ENCODE data around the gene MBP.
A peak's percentile ranks its signal among the peaks of the same experiment; 100 is the strongest.

MBP gene

GRCh38 chr18:77112747-77113092, 19.9 kb downstream of the MBP start:
- DNase-seq: no peak

DNA sequence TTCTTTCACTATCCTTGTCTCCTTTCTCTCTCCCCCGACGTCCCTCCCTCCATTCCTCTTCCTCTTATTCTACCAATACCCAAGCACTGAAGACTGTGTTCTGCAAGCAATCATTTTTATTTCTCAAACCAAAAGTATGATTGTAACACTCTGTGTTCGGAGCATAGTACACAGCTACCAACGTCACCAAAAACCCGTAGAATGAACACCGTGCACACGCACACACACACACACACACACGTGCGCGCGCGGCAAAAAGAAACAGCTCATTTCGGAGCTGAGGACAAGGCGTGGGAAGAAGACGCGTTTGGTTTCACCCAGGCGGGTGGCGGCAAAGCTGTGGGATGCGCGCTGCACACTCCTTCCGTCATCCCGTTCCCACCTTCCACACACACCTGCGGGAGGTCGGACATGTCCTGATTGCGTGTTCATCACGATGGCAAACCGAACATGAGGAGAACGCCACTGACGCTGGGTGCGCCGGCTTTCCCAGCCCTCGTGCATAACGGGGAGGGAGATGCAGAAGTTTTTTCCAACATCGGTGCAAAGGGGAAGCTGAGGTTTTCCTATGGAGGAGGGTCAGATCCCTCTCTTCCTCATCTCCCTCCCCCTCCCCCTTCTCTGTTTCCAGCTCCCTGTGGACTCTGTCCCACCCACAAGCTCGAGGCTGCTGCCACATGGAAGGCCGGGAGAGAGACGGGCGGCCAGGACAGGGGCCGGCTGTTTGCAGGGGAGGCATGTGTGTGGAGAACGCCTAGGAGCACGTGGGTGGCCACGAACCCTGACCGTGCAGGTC, 20.4 kb downstream of the MBP start:
- no peak for DNase-seq

DNA sequence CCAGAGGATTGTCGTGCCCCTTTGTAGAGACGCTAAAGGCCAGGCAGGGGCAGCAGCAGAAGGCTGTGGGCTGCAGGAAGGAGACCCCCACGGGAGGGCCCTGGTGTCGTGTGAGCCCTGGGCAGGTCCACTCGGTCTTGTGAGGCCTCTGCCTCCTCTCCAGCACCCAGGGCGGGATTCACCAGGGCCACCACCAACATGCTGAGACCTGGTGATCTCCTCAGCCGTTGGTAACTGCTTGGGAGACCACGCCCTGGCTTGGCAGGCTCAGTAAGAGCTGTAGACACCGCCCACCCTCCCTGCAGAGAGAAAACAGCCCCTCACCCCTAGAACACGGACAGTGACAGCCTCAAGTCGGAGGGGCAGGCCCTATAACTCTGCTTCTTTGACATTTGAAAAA, 21.1 kb downstream of the MBP start:
- DNase-seq: no peak

- no peak for DNase-seq
Observed at GRCh38 chr18:77110936-77111335, 21.6 kb downstream of the MBP start.

DNA sequence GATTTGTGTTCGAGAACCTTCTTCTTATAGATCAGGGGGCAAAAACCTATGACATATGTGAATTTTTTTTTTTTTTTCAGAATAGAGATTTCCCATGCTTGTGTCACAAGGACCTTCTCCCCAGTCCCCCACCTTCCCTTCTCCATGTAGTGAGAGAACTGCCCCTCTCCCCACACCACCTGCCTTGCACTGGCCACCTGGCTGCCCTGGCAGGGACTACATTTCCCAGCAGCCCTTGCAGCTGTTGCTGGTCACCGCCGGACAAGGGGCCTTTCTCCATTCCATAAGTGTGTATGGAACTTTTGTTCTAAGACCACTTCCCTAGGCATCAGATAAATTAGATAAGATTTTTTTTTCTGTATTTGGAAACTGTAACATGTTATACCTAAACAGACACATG, 22.2 kb downstream of the MBP start:
- DNase-seq: no peak

DNA sequence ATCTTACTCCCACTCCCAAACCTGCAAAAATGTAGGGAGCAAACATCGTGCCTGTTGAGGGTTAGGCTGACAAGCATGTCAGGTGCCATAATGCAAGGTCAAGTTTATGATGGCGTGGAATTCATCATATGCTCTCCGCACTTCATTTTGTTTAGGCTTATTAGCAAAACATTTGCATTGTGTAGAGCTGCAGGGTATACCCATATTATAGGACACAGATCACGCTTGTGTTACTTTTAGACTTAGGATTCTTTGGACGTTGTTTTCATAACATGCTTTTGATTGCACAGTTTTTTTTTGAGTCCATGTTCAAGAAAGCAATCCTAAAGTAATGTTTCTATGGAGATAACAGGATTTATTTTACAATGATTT, 22.9 kb downstream of the MBP start:
- no peak for DNase-seq

GRCh38 chr18:77108821-77109647, 23.5 kb downstream of the MBP start:
- no peak for DNase-seq

DNA sequence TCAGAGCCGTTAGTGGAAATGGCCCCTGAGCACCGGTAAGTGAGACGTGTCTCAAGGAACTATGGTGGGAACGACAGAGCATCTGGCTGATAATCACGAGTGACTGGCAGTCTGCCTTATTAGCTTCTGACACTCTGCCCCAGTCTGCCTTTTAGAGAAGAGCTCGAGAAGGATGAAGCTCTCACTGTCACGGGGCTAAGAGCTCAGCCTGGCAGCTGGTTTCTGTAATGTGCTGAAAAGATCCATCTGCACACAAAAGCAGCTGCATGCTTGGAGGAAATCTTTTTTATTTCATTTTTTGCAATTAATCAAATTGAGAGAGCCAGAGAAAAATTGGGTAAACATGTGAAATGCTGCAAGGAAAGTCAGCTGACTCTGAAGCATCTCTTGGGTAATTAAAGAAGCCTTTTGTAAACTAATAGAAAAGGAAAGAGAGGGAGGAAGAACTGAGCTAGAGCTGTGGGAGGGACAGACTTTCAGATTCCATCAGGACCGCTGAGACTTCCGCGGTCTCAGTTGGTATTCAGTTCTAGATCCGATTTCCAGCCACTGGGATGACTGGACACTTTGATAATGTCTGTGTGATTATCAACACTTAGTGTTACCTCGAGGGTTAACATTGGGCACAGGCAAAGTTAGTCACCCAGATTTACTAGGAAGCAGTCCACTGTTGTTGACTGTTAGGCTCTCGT, 24.4 kb downstream of the MBP start:
- DNase-seq: no peak

- no peak for DNase-seq
Observed at GRCh38 chr18:77107292-77107691, 25.3 kb downstream of the MBP start.

GRCh38 chr18:77106331-77106730, 26.3 kb downstream of the MBP start:
- no peak for DNase-seq

DNA sequence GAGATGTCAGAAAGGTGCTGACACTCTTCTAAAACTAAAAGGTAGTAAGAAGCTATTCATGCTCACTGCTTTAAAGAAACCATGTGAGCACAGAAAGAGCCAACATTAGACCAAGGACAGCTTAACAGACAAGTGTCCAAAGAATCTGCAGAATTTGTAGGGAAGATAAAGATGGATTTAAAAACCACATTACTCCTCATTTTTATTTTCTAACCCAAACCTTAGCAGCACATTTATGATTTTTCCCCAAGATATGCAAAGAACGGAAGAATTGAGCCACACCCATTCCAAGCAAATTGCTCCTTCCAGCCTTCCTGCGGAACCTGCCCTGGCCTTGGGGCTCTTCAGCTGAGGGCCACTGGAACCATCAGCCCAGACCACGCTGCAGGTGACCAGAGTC, 26.9 kb downstream of the MBP start:
- DNase-seq: no peak

DNA sequence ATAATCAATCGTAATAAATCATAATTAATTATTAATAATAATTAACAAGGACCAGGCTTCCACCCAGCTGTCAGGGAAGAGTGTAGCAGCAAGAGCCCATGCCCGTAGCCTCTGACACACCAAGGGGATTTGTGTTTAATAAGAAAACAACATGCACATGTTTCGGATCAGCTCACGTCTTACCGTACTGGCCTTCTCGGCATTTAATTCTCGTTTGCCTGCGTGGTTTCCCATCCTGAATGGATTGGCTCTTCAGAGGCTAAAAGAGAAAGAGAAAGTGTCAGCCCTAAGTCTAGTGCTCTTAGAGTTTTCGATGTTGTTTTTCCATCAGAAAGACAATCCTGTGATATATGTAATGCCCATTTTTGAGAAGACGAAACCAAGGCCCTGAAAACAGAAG, 27.6 kb downstream of the MBP start:
- no peak for DNase-seq

DNA sequence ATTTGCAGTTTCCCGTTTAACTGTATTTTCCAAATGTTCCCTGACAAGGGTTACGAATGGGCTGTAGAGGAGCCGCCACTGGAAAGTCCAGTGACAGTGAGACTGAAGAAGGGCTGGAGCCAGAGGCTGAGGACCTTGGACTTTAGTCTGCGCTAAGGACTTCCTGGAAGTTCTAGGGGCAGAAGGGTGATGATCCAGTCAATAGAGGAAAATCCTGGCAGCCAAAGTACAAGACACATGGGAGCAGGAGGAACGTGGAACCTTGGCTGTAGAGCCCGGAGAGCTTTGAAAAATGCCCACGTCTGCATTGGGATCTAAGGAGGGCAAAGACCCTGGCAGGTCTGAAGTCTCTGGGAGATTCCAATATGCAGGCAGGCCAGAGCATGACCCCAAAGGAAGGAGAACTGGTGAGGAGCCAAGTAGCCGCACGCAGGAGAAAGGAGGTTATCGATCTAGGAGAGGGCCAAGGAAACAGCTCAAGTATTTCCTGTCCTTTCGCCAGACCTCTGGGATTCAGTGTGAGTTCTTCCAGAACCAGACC, 28.5 kb downstream of the MBP start:
- DNase-seq: no peak

DNA sequence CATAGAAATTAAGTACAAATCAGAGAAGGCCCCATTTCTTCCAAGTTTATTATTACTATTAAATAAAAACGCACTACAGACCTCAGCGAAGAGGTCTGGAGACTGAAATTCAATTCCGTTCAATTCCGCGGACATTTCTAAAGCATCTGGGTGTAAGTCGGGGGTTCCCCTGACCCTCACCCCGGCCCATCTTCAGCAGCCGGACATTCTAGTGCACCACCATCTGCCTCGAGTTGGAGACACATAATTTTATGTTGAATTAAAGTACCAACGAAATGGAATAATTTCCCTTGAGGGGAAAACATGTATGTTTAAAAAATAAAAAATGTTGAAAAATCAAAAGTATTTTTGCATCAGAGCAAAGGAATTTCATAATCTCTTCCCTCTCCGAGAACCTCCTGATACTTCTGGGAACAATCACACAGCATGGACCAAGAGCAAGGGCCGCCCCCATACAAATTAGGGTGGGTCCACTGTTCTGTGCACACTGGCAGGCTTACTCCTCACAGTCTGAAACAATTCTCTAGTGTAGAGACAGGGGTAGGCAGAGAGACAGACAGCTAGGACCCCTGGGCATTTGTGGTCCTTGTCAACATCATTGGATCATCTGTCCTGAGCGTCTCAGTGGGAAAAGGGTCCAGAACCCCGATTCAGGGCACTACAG, 29.3 kb downstream of the MBP start:
- DNase-seq: no peak

DNA sequence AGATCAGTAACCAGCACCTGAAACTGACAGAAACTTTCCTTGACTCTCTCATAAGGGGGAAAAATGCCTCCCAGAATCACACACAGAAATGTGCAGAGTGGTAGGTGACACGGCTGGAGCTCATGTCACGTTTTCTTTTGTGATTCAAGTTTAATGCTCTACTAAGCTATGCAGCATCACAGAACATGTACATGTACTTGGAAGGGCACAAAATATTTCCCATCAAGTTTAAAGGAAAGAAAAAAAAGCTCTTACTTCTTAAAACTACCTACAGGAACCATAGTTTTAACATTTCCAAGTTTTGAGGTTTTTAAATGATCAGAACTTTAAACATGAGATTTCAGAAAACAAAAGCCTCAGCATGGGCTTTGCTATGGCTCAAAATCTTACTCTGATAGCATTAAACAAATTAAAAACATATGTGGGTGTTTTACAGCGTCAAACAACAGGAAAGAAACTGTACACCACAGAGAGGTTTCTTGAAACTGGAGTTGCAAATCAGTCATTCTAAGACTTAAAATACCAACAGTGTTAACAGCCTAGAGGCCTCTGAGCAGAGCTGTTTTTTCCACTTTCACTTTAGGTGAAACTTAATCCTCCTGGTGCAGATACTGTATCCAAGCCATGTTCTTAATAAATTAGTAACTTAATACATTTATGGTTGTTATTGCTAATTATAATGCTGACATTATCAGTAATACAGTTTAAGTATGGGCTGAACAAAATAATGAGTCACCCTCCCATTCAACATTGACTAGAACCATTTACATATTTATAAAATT, 30.1 kb downstream of the MBP start:
- no peak for DNase-seq

DNA sequence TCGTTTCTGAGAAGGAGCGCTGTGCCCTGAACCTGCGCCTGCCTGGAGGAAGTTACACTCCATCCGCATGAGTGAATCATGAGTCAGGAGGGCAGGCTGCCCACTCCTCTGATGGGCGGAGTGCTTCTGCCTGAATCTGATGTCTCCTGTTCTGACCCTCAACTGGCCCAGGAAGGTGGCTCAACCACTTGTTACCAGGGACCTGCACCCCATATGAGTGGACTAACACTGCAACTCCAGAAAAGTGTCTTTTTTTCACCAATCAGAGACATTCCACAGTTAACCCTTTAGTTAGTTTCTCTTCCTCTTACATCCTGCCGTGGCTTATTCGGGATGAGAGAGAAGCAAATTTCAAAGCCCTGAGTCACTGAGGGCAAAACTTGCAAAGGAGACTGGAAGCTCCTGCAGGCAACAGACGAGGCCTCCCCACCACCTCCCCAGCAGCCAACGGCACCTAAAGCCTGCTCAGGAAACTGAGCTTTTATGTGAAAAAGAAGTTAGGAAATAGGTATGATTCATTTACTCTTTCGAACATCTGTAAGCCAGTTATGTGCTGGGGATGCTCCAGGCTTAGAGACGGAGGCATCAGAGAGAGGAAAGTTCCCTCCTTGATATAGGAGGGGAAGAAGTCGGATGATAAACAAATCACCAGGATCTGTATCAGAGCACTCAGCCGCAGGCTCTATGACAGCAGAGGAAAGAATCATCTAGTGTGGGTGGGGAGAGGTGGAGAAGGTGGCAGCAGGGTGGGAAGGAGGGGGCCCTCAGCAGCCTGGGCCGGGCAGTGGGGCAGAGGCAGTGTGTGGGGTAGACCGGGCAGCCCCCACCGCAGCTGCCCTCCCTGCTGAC, 30.9 kb downstream of the MBP start:
- DNase-seq: no peak

DNA sequence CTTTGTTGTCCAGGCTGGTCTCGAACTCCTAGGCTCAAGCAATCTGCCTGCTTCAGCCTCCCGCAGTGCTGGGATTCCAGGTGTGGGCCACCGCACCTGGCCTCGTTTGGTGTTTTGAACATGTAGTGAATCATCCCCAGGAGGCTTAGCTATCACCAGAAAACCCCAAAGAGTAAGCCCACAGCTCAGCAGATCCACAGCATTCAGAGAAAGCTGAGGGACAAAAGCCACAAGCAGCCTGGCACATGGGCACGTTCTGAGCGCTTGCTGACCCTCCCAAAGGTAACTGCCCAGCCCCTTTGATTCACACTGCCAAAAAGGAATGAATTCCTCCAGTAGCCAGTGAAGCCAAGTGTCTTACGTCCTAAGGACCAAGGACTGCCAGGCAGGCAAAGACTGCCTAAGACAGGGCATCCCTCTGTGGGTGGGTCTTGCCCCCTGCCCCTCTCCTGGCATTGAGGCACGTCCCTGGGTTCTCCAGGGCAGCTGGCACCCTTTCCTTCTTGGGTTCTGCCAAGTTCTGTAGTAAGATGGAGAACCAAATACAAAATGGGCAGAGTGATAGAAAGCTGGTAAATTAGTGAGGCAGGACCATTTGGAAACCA, 31.7 kb downstream of the MBP start:
- no peak for DNase-seq

GRCh38 chr18:77099485-77100370, 32.9 kb downstream of the MBP start:
- DNase-seq: peak; percentile 9

DNA sequence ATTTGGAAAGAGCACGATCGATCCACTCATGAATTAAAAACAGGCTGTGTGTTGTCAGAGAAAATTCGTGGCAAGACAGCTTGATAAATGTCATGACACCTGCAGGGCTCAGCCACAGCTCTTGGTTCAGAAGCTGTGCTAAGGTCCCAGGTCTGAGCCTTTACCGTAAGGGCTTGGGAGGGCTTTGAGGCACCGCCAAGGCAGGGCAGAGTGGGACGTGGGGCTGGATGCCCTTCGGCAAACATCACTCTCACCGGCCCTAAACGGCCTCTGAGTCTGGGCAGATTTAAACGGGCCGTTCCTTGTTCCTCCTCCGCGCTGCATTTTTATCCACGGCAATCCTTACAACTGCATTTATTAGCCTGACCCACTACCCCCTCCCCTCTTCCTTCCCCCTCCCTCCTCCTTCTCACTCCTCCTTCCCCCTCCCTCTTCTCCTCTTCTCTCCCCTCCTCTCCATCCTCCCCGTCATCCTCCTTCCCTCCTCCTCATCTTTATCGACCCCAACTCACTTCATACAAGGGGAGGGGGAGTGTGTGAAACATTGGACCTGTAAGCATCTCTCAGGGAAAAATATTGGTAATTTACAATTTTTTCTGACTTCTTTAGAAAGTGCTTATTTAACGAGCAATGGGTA, 33.9 kb downstream of the MBP start:
- DNase-seq: no peak
